ENCODE measurements around the gene AP1S3. TPM values are rescaled to one million over a fixed set of nuclear protein-coding genes. Genes with fewer than 3 reads are reported as not detected.
"Not testable (repeated sequence)": the region's sequence is repeated elsewhere in the genome, so short reads cannot be mapped to it uniquely, and the experiment has no call there.

Gene AP1S3
- total RNA-seq = 10 to 100 TPM in 1 of 8 experiments, 1 to 10 TPM in 7; 1.1 to 14.7 (median 3.9) TPM

DNA sequence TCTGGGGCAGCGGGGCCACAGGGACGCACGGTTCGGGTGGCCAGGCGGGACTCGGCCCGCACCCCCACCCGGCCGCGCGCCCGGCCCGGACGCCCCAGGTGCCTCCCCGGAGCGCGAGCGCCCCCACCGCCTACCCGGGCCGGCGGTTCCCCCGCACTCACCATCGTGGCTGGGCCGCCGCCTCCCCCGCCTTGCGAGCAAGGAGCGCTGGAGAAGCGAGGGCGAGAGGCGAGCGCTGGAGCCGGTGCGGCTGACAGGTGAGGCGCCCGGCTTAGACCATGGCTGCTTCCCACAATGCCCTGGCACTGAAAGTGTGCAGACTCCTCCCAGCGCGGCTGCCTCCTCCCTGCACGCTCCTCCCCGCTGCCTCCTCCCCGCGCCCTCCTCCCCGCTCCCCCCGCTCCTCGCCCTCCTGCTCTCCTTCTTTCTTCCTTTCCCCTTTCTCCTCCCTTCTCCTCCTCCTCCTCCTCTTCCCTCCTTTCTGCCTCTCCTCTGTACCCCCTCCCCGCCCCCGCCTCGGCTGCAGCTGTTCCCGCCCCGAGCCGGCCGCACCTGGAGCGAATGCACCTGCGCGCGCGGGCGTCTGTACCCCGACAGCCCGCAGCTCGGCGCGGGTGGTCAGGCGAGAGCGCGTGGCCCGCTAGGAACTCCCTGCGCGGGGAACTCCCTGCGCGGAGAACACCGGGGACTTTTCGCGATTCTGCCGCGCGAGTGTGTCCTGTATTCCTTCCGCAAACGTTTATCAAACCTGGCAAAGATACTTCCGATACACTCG lies at the start of gene AP1S3:
Gene AP1S3, minus strand, starts transcription at position 296 of the 775 bp plus-strand sequence. Its CDS starts 132 bp downstream, at position 164.
- 13 to 17% methylated on average over 2 to 4 of the region's 82 CpGs; no CpG with 5 or more reads in 8 of the 10 experiments for WGBS, 10 experiments
- in situ Hi-C loops (cut with MboI; ENCODE audit: low pct_unique_long_range_greater_than_20kb in 2 of 9, low sequenced_read_pairs in 9 of 9, unreplicated experiment in 9 of 9) = no loop called here
- peak; percentile 91 to 95 (median 92) for ATAC-seq (replicated peaks in 6 of 8)
- Histone ChIP-seq H3K27ac (no peak within 1 kb of the TSS), H3K4me3 (peak within 1 kb of the TSS; percentile 39 to 69 (median 58)), H3K4me1 (replicated peaks in 1 of 2) (peaks cover 0 to 3% of the 10 kb centered on the region in 2 donors)

DNA sequence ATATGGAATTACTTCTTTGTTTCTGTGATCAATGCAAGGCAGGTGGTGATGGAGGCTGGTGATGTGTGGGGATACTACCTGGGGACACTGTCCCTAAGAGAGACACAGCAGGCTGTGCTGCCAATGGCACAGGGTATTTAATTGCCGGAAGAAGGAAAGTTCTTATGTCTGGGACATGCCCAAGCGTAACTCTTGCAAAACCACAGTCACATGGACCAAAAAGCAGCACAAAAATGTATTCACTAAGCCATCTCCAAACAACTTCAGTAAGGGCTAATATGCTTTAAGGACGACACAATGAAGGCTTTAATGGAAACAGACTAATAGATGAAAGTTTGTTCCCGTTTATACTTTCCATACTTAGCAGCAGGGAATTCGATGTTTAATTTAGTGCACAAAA lies 49.7 kb upstream of the AP1S3 start:
- Histone ChIP-seq H3K4me1 (replicated peaks in 1 of 2) (no peaks in the 10 kb centered on the region), H3K4me3 (no peak overlapping the region), H3K27ac (no peak overlapping the region)
- in situ Hi-C loops (cut with MboI; ENCODE audit: low pct_unique_long_range_greater_than_20kb in 2 of 9, low sequenced_read_pairs in 9 of 9, unreplicated experiment in 9 of 9) = no loop called here
- 80 to 100% (median 93%) methylated on average over 2 to 5 of the region's 5 CpGs; no CpG with 5 or more reads in 2 of the 10 experiments for WGBS, 10 experiments
- ATAC-seq (replicated peaks in 6 of 8) = no peak

DNA sequence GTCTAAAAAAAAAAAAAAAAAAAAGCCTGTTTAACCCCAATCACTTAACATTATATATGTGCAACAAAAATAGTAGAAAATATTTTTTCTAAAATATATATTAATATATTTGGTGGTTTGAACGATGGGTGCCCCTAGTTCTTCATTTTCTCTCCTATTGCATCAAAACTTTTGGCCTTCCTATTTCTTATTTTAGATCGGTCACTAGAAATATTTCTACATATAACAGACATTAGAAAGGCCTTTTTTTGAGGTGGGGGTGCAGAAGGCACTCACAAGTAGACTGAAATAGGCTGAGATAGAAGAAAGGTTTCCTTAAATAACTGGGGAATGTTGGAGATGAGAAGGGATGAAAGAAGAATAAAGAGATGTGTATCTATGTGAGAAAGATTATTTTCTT lies 49.3 kb upstream of the AP1S3 start:
- in situ Hi-C loops (cut with MboI; ENCODE audit: low pct_unique_long_range_greater_than_20kb in 2 of 9, low sequenced_read_pairs in 9 of 9, unreplicated experiment in 9 of 9) = no loop called here
- H3K4me1 ChIP-seq (replicated peaks in 1 of 2) = no peaks in the 10 kb centered on the region
- no peak overlapping the region for H3K4me3 ChIP-seq
- WGBS, 10 experiments = 0 to 53% (median 0%) methylated on average over 1 to 2 of the region's 2 CpGs; no CpG with 5 or more reads in 3 of the 10 experiments
- no peak overlapping the region for H3K27ac ChIP-seq
- no peak for ATAC-seq (replicated peaks in 6 of 8)

DNA sequence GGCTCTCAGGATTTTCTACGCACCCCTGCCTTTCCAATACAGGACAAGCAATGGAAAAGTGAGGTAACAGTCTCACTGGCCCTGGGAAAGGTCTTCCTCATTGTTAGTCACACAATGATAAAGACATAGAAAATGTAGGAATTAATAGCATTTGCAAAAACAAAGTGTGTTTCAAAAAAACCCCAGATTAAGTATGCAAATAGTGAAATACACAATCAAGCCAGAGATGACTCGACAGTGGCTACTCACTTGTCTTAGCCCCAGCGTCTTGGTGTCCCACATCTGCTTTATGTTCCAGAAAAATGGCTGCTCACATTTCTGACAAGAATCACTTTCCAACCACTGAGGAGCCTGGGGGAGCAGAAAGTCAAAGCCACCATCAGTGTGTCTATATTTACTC lies 47.0 kb upstream of the AP1S3 start:
- ATAC-seq (replicated peaks in 6 of 8) = peak in 2 of 8 experiments; percentile 66 to 80
- Histone ChIP-seq H3K4me1 (replicated peaks in 1 of 2) (no peaks in the 10 kb centered on the region), H3K27ac (no peak overlapping the region), H3K4me3 (no peak overlapping the region)
- 20 to 100% (median 78%) methylated on average over 1 to 3 of the region's 3 CpGs; no CpG with 5 or more reads in 1 of the 10 experiments for WGBS, 10 experiments
- in situ Hi-C loops (cut with MboI; ENCODE audit: low pct_unique_long_range_greater_than_20kb in 2 of 9, low sequenced_read_pairs in 9 of 9, unreplicated experiment in 9 of 9) = no loop called here

DNA sequence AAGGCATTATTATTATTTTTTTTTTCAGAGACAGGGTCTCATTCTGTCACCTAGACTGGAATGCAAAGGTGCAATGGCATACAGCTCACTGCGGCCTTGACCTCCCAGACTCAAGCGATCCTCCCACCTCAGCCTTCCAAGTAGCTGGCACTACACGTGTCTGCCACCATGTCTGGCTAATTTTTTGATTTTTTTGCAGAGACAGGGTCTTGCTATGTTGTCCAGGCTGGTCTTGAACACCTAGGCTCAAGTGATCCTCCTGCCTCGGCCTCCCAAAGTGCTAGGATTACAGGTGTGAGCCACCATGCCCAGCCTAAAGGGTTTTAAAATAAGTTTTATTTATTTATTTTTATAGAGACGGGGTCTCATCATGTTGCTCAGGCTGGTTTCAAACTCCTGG lies 45.3 kb upstream of the AP1S3 start:
- Histone ChIP-seq H3K4me1 (replicated peaks in 1 of 2) (no peaks in the 10 kb centered on the region), H3K4me3 (no peak overlapping the region), H3K27ac (no peak overlapping the region)
- in situ Hi-C loops (cut with MboI; ENCODE audit: low pct_unique_long_range_greater_than_20kb in 2 of 9, low sequenced_read_pairs in 9 of 9, unreplicated experiment in 9 of 9) = no loop called here
- ATAC-seq (replicated peaks in 6 of 8) = no peak
- WGBS, 10 experiments = 83 to 100% (median 92%) methylated on average over 1 to 4 of the region's 5 CpGs; no CpG with 5 or more reads in 2 of the 10 experiments

DNA sequence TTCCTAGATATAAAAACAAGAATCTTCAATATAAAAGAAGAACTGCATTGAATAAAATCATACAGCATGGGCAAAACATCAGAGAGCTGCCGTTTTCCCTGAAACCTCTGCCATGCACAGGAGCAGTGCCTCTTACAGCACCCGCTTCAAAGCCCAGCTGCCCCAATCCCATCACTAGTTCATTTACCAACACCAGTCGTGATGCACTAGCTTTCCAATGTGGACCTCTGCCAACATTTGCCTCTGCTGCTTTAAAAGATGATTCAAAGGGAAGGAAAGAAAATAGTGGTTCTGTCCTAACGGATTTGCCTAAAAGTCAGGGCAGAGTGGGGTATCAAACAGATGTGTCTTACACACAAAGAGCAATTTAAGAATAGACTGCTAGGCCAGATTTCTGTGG lies 43.4 kb upstream of the AP1S3 start:
- H3K27ac ChIP-seq = no peak overlapping the region
- no peaks in the 10 kb centered on the region for H3K4me1 ChIP-seq (replicated peaks in 1 of 2)
- 17 to 100% (median 91%) methylated on average over 1 to 4 of the region's 4 CpGs for WGBS, 10 experiments
- ATAC-seq (replicated peaks in 6 of 8) = no peak
- H3K4me3 ChIP-seq = no peak overlapping the region
- in situ Hi-C loops (cut with MboI; ENCODE audit: low pct_unique_long_range_greater_than_20kb in 2 of 9, low sequenced_read_pairs in 9 of 9, unreplicated experiment in 9 of 9) = no loop called here

DNA sequence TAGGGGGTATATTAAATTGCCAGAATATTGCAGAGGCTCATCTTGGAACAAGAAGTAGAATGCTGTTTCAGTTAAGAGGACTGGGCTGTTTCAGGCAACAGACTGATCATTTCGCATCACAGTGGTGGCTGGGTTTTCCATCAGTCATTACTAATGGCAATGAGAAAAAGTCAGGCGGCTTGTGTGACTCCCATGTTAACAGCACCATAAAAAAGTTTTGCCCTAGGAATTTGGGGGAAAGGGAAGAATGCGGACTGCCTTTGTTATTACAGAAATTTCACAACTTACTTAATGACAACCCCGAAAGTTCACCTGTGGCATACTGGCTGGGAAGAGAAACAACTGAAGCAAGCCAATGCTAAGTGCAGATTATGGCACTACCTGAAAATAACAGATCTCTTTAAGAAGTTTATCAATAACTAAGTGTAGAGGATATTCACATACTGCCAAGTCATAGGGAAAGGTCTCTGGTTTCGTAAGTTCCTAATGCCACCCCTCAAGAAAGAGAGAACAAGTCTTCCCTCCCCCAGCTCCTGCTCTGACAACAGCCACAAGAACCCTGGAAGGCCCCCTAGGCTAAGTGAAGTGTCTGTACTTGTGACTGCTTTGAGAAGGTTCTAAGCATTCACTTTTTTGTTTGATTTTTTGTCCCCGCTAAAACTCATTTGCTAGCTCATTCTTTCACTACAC lies 40.5 kb upstream of the AP1S3 start:
- WGBS, 10 experiments = 80 to 100% (median 90%) methylated on average over 1 to 6 of the region's 6 CpGs; no CpG with 5 or more reads in 1 of the 10 experiments
- in situ Hi-C loops (cut with MboI; ENCODE audit: low pct_unique_long_range_greater_than_20kb in 2 of 9, low sequenced_read_pairs in 9 of 9, unreplicated experiment in 9 of 9) = no loop called here

DNA sequence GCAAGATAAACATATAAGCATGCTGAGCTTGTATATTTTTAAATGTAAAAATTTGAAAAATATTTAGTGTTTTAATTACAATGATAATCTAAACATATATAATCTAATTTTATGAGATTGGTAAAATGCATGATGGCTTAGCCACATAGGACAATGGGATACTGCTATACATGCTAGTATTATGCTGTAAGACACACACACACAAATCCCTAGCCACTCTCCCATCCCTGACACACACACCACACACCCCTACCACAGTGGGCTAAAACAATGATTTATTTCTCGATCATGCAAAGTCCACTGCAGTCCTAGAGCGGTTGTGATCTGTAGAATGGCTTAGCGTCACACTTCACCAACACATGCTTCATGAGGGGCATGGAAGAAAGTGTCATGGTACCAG lies 36.3 kb upstream of the AP1S3 start:
- no peak for ATAC-seq (replicated peaks in 6 of 8)
- WGBS, 10 experiments = 100% methylated on average over 2 of the region's 3 CpGs; no CpG with 5 or more reads in 7 of the 10 experiments
- in situ Hi-C loops (cut with MboI; ENCODE audit: low pct_unique_long_range_greater_than_20kb in 2 of 9, low sequenced_read_pairs in 9 of 9, unreplicated experiment in 9 of 9) = no loop called here
- H3K4me1 ChIP-seq (replicated peaks in 1 of 2) = no peaks in the 10 kb centered on the region
- no peak overlapping the region for H3K4me3 ChIP-seq
- H3K27ac ChIP-seq = no peak overlapping the region

More for the DNA sequence above, 40.5 kb upstream of the AP1S3 start:
- Histone ChIP-seq H3K4me3 (no peak overlapping the region), H3K27ac (no peak overlapping the region), H3K4me1 (replicated peaks in 1 of 2) (no peaks in the 10 kb centered on the region)
- no peak for ATAC-seq (replicated peaks in 6 of 8)

DNA sequence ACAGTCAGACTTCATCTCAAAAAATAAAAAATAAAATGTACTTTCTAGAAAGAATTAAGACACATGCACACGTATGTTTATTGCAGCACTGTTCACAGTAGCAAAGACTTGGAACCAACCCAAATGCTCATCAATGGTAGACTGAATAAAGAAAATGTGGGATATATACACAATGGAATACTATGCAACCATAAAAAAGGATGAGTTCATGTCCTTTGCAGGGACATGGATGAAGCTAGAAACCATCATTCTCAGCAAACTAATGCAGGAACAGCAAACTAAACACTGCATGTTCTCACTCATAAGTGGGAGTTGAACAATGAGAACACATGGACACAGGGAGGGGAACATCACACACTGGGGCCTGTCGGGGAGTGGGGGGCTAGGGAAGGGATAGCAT lies 35.4 kb upstream of the AP1S3 start:
- H3K27ac ChIP-seq; ATAC-seq (replicated peaks in 6 of 8); H3K4me3 ChIP-seq; H3K4me1 ChIP-seq (replicated peaks in 1 of 2); in situ Hi-C loops (cut with MboI; ENCODE audit: low pct_unique_long_range_greater_than_20kb in 2 of 9, low sequenced_read_pairs in 9 of 9, unreplicated experiment in 9 of 9): not testable (repeated sequence)
- 86 to 100% (median 100%) methylated on average over 1 of the region's 2 CpGs; no CpG with 5 or more reads in 4 of the 10 experiments for WGBS, 10 experiments

DNA sequence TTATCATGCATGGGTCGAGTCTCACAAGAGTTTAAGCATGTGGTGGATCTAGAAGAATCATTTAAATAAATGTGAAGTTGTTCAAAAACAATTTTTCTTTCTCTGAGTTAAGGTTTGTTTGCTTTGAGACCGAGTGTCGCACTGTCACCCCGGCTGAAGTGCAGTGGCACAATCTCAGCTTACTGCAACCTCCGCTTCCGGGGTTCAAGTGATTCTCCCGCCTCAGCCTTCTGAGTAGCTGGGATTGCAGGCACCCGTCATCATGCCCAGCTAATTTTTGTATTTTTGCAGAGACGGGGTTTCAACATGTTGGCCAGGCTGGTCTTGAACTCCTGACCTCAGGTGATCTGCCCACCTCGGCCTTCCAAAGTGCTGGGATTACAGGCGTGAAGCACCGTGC lies 34.3 kb upstream of the AP1S3 start:
- in situ Hi-C loops (cut with MboI; ENCODE audit: low pct_unique_long_range_greater_than_20kb in 2 of 9, low sequenced_read_pairs in 9 of 9, unreplicated experiment in 9 of 9) = not testable (repeated sequence)

DNA sequence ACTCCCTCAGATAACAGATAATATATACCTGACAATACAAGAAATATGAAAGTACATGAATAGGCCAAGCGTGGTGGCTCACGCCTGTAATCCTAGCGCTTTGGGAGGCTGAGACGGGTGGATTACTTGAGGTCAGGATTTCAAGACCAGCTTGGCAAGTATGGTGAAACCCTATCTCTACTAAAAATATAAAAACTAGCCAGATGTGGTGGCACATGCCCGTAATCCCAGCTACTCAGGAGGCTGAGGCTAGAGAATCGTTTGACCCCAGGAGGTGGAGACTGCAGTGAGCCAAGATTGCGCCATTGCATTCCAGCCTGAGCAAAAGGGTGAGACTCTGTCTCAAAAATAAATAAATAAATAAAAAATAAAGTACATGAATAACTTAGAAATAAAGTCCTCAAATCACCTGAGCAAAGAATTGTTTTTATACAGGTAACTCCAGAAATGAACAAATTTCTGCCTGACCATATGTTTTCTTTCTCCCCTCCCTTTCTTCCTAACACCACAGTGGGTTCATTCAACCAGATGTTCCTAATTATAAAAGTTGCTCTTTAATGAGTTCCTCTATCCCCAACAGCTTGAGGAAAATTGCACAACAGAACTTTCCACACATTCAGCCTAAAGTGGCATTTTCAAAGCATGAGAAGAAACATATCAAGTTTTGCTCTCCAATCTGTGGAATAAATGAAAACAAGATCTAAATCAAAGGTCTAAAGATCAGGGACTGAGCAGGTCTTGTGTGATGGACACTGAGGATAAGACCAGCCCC lies 33.6 kb upstream of the AP1S3 start:
- Histone ChIP-seq H3K27ac (no peak overlapping the region), H3K4me3 (no peak overlapping the region), H3K4me1 (replicated peaks in 1 of 2) (no peaks in the 10 kb centered on the region)
- no peak for ATAC-seq (replicated peaks in 6 of 8)
- 55 to 100% (median 94%) methylated on average over 1 to 7 of the region's 7 CpGs; no CpG with 5 or more reads in 2 of the 10 experiments for WGBS, 10 experiments
- in situ Hi-C loops (cut with MboI; ENCODE audit: low pct_unique_long_range_greater_than_20kb in 2 of 9, low sequenced_read_pairs in 9 of 9, unreplicated experiment in 9 of 9) = no loop called here

More for the DNA sequence above, 34.3 kb upstream of the AP1S3 start:
- 91 to 100% (median 97%) methylated on average over 2 to 11 of the region's 12 CpGs; no CpG with 5 or more reads in 3 of the 10 experiments for WGBS, 10 experiments
- H3K4me3 ChIP-seq; H3K4me1 ChIP-seq (replicated peaks in 1 of 2); H3K27ac ChIP-seq; ATAC-seq (replicated peaks in 6 of 8): not testable (repeated sequence)

DNA sequence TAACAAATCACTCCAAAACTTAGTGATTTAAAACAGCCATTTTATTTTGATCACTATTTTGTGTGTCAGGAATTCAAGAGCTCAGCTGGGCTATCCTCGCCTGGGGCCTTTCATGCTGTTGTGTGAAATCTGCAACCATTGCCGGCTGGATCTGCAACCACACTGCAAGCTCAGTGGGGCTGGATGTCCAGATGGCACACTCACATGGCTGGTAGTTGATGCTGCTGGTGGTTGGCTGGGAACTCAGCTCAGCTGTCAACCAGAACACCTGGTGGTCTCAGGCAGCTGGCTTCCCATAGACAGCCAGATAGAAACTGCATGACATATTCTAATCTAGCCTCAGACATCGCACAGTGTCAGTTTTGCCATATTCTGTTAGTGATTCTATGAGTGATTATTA lies 30.6 kb upstream of the AP1S3 start:
- in situ Hi-C loops (cut with MboI; ENCODE audit: low pct_unique_long_range_greater_than_20kb in 2 of 9, low sequenced_read_pairs in 9 of 9, unreplicated experiment in 9 of 9) = no loop called here
- Histone ChIP-seq H3K4me3 (no peak overlapping the region), H3K27ac (no peak overlapping the region), H3K4me1 (replicated peaks in 1 of 2) (no peaks in the 10 kb centered on the region)
- ATAC-seq (replicated peaks in 6 of 8) = no peak
- 50 to 100% (median 87%) methylated on average over 1 to 3 of the region's 3 CpGs; no CpG with 5 or more reads in 5 of the 10 experiments for WGBS, 10 experiments

All from motor neuron (in vitro differentiated cells).